ENCODE results near the gene SSBP2.

The SSBP2 gene

DNA sequence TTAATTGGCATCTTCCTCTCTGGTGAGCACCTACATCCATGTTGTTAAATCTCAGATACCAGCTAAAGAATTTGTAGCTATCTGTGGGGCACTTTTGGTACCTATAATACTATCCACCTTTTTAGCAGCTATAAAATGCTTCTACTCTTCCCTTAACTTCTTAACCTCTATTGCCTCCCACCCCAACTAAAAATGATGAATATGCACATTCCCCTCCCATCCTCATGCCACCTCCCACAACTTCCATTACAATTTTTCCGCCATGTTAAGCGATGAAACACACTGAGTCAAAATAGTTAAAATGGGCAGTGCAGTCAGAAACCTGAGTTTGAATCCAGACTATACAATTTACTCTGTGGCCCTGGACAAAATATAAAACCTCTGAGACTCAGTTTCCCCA is 10.1 kb downstream of the SSBP2 start:
- no peak overlapping the region for H3K4me3 ChIP-seq (ENCODE audit: control insufficient read depth, low read depth, low read length)
- TF ChIP-seq, protein P1, sequence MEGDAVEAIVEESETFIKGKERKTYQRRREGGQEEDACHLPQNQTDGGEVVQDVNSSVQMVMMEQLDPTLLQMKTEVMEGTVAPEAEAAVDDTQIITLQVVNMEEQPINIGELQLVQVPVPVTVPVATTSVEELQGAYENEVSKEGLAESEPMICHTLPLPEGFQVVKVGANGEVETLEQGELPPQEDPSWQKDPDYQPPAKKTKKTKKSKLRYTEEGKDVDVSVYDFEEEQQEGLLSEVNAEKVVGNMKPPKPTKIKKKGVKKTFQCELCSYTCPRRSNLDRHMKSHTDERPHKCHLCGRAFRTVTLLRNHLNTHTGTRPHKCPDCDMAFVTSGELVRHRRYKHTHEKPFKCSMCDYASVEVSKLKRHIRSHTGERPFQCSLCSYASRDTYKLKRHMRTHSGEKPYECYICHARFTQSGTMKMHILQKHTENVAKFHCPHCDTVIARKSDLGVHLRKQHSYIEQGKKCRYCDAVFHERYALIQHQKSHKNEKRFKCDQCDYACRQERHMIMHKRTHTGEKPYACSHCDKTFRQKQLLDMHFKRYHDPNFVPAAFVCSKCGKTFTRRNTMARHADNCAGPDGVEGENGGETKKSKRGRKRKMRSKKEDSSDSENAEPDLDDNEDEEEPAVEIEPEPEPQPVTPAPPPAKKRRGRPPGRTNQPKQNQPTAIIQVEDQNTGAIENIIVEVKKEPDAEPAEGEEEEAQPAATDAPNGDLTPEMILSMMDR (conservative IDR thresholded peaks at IDR 0.05; ENCODE audit: control insufficient read depth, insufficient read depth, low read depth, low read length) = no peak
- DNase-seq (ENCODE audit: low read depth) = no peak

DNA sequence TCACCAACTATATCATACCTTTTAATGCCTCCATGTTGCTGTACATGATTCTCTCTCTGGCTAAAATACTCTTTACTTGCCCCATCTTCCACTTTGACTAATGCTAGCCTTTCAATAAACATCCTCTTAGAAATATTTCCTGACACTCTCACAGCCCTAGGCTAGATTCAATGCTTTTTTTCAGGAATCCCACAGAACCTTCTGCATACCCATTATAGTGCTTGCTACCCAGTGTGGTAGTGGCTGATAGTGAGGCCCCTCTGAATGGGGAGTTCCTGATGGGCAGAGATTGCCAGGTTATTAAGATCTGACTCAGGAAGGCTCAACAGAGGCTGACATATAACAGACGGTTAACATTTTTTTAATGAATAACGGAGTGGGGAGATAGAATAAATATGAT is 11.6 kb downstream of the SSBP2 start:
- no peak for DNase-seq (ENCODE audit: low read depth)
- no peak overlapping the region for H3K4me3 ChIP-seq (ENCODE audit: control insufficient read depth, low read depth, low read length)
- TF ChIP-seq, protein P1 (conservative IDR thresholded peaks at IDR 0.05; ENCODE audit: control insufficient read depth, insufficient read depth, low read depth, low read length) = no peak

DNA sequence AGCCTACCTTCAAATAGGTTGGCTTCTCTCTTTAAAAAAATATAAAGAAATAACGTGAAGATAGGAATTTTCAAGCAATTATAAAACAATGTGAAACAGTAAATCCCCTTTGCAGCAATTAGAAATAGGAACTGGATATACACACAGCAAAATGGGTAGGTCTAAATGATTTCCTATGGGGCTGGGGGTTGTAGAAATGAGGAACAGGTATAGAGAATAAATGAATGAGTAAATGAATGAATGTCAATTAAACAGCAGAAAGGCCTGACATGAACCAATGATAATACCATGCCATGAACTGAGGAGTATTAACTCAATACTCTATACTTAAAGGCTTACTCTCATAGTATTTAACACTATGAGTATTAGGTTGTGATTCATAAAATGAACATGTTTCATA is 21.6 kb downstream of the SSBP2 start:
- no peak overlapping the region for H3K4me3 ChIP-seq (ENCODE audit: control insufficient read depth, low read depth, low read length)
- TF ChIP-seq, protein P1 (conservative IDR thresholded peaks at IDR 0.05; ENCODE audit: control insufficient read depth, insufficient read depth, low read depth, low read length) = no peak
- DNase-seq (ENCODE audit: low read depth) = no peak

DNA sequence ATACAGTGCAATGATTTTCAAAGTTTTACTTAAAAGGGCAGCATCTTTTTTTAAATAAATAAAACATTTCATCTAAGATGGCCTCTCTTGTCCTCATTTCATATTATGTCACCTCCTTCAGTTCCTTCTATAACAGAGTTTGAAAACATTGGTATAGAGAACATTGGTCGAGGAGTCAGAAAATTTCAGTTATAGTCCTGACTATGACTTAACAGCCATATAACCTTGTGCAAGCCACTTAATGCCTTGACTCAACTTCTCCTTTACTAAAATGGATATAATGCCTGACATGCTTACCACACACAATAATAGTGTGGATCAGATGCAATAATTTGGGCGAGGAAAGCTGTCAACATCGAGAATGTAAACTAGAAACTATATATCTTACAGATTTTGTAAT is 22.6 kb downstream of the SSBP2 start:
- TF ChIP-seq, protein P1 (conservative IDR thresholded peaks at IDR 0.05; ENCODE audit: control insufficient read depth, insufficient read depth, low read depth, low read length) = no peak
- no peak overlapping the region for H3K4me3 ChIP-seq (ENCODE audit: control insufficient read depth, low read depth, low read length)
- DNase-seq (ENCODE audit: low read depth) = no peak

DNA sequence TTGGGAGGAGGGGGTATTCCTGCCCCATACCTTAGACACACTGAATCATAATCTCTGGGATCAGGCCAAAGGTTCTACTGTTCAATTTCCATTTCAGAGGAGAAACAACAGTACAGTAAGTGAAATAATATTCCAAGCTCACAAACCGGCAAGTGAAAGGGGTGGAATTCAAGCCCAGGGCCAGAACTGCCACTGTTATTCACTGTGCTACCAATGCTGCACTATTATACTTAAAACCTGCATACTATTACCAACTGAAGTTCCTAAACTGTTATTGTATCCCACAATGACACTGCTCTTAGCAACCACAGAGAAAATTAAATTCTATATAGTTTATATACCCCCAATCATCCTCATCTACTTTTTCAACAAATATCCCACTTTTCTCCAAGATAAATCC is 24.6 kb downstream of the SSBP2 start:
- no peak overlapping the region for H3K4me3 ChIP-seq (ENCODE audit: control insufficient read depth, low read depth, low read length)
- no peak for DNase-seq (ENCODE audit: low read depth)
- TF ChIP-seq, protein P1 (conservative IDR thresholded peaks at IDR 0.05; ENCODE audit: control insufficient read depth, insufficient read depth, low read depth, low read length) = no peak

DNA sequence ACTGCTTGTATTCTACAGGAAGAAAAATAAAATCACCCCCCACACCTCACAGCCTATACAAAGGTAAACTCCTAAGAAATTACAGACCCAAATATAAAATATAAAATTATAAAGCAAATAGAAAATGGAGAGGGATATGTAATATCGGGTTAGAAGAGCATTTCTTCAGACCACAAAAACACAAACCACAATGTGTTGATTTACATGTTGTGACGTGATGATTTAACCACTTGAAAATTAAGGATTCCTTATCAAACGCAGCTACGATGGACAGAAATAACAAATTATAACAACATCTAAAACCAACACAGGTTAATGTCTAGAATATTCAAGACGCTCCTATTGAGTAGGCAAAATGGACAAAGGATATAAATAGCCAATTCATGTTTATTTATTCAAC is 26.3 kb downstream of the SSBP2 start:
- H3K4me3 ChIP-seq (ENCODE audit: control insufficient read depth, low read depth, low read length) = no peak overlapping the region
- TF ChIP-seq, protein P1 (conservative IDR thresholded peaks at IDR 0.05; ENCODE audit: control insufficient read depth, insufficient read depth, low read depth, low read length) = no peak
- DNase-seq (ENCODE audit: low read depth) = no peak

- DNase-seq (ENCODE audit: low read depth) = no peak
These were observed 26.8 kb downstream of the SSBP2 start for GRCh38 chr5:81724108-81724507.

More at GRCh38 chr5:81724108-81724507, 26.8 kb downstream of the SSBP2 start:
- H3K4me3 ChIP-seq (ENCODE audit: control insufficient read depth, low read depth, low read length) = no peak overlapping the region
- TF ChIP-seq, protein P1 (conservative IDR thresholded peaks at IDR 0.05; ENCODE audit: control insufficient read depth, insufficient read depth, low read depth, low read length) = no peak
